ENCODE data around the gene HAPLN1. TPM values are rescaled to one million over a fixed set of nuclear protein-coding genes. Genes with fewer than 3 reads are reported as not detected.

The HAPLN1 gene
- polyA plus RNA-seq, 2 of the 4 experiments (the other 2 are of a cell fraction), result not detected

GRCh38 chr5:83703059-83703458 is 17.6 kb downstream of the HAPLN1 start (continued):
- no peak for TF ChIP-seq REST (IDR thresholded peaks at IDR 0.05)

- no peak overlapping the region for H3K4me3 ChIP-seq
- H3K9me3 ChIP-seq, result peaks cover 8% of the 10 kb centered on the region; the same call in 1 of the 3 replicates
- FAIRE-seq (no peak), ATAC-seq (no peak), DNase-seq (ENCODE audit: low read depth in 1 of 2, low spot score in 1 of 2) (no peak)
- H3K27ac ChIP-seq, result no peak overlapping the region
- POLR2A ChIA-PET, result no interaction called here
- no peak overlapping the region for H3K4me2 ChIP-seq
- WGBS (ENCODE audit: missing lambda C conversion rate), result 54% methylated on average over 6 of the region's 6 CpGs
- CTCF ChIA-PET, result interaction anchor here (0.7 to 4.3 kb wide), 4 partner anchors 10 to 698 kb away, joined by 3 to 15 read pairs (median 4); no protein-coding TSS in a partner anchor
- TF ChIP-seq FOXS1 (CRISPR knock-in tag; IDR thresholded peaks at IDR 0.05), result no peak
- no peak for TF ChIP-seq JUN (IDR thresholded peaks at IDR 0.05)
- no peak for TF ChIP-seq RARB (CRISPR knock-in tag; IDR thresholded peaks at IDR 0.05)
- no peak for TF ChIP-seq CBX2 (IDR thresholded peaks at IDR 0.05; ENCODE audit: borderline replicate concordance, low read depth)
- no peak for TF ChIP-seq HES2 (IDR thresholded peaks at IDR 0.05)
- TF ChIP-seq HOXA7 (CRISPR knock-in tag; IDR thresholded peaks at IDR 0.05), result no peak
- no peak for TF ChIP-seq HMGXB4 (CRISPR knock-in tag; IDR thresholded peaks at IDR 0.05; ENCODE audit: borderline replicate concordance)
- no peak for TF ChIP-seq JUNB (IDR thresholded peaks at IDR 0.05)
- TF ChIP-seq NR3C1 (IDR thresholded peaks at IDR 0.05), result no peak
- TF ChIP-seq ZNF302 (CRISPR knock-in tag; IDR thresholded peaks at IDR 0.05), result no peak
- TF ChIP-seq MYC (IDR thresholded peaks at IDR 0.05; ENCODE audit: borderline replicate concordance, low read length), result no peak
- TF ChIP-seq HOXB13 (CRISPR knock-in tag; IDR thresholded peaks at IDR 0.05; ENCODE audit: low read depth), result no peak
- no peak for TF ChIP-seq MAFK (IDR thresholded peaks at IDR 0.05; ENCODE audit: partially characterized antibody)
- no peak for TF ChIP-seq ZC3H11A (IDR thresholded peaks at IDR 0.05)
- no peak for TF ChIP-seq E2F6 (IDR thresholded peaks at IDR 0.05; ENCODE audit: borderline replicate concordance, low read depth)
- TF ChIP-seq PBX3 (IDR thresholded peaks at IDR 0.05), result no peak
- H3K4me1 ChIP-seq, result no peaks in the 10 kb centered on the region
Measured at GRCh38 chr5:83701886-83702285, 18.8 kb downstream of the HAPLN1 start.

GRCh38 chr5:83689881-83690280 is 30.8 kb downstream of the HAPLN1 start:
- TF ChIP-seq NFE2L2 (conservative IDR thresholded peaks at IDR 0.05; ENCODE audit: low read length) (no peak), CBX2 (IDR thresholded peaks at IDR 0.05; ENCODE audit: borderline replicate concordance, low read depth) (no peak), TP53 (CRISPR knock-in tag; IDR thresholded peaks at IDR 0.05) (no peak), CHD4 (IDR thresholded peaks at IDR 0.05; ENCODE audit: borderline replicate concordance) (no peak)
- no peak overlapping the region for H3K4me3 ChIP-seq
- H3K4me2 ChIP-seq, result no peak overlapping the region
- POLR2A ChIA-PET, result no interaction called here
- FAIRE-seq, result no peak
- no peak overlapping the region for H3K27ac ChIP-seq
- no peak for DNase-seq (ENCODE audit: low read depth in 1 of 2, low spot score in 1 of 2)
- H3K9me3 ChIP-seq, result no peaks in the 10 kb centered on the region
- 19% methylated on average over 1 of the region's 1 CpG for WGBS (ENCODE audit: missing lambda C conversion rate)
- no peaks in the 10 kb centered on the region for H3K4me1 ChIP-seq
- no peak for ATAC-seq
- CTCF ChIA-PET, result no interaction called here

Measured in A549 (cell line).